Left ventricle myocardium inferior (tissue), 1 donor: ENCODE data around the gene PLXND1. TPM values are rescaled to one million over a fixed set of nuclear protein-coding genes. Genes with fewer than 3 reads are reported as not detected.

Experiments
- DNase-seq: peaks from one replicate; pipeline ENCODE4 v3.0.0-alpha.2; 2020
- H3K27ac ChIP-seq: fragments of 200-600 bp; replicated peaks from 2 replicates; pipeline ENCODE4 v1.8.0; 2021
- H3K27me3 ChIP-seq: fragments of 200-600 bp; 2 replicates; pipeline ENCODE4 v1.8.0; 2021; ENCODE audit warnings: low read depth
- H3K36me3 ChIP-seq: fragments of 200-600 bp; 2 replicates; pipeline ENCODE4 v1.8.0; 2021
- H3K4me1 ChIP-seq: fragments of 200-600 bp; 2 replicates; pipeline ENCODE4 v1.8.0; 2021
- H3K4me3 ChIP-seq: fragments of 200-600 bp; 2 replicates; pipeline ENCODE4 v1.8.0; 2021; ENCODE audit warnings: mild to moderate bottlenecking, moderate library complexity
- H3K9me3 ChIP-seq: fragments of 200-600 bp; replicated peaks from 2 replicates; pipeline ENCODE4 v1.8.0; 2021
- intact Hi-C: fragments of 100-400 bp; cut with micrococcal nuclease; formaldehyde crosslinking; loops from one replicate; pipeline ENCODE4 v1.11.0; 2022
- total RNA-seq: library from RNA; stranded (reverse); fragmentation: NEBNext Ultra II Directional; extraction: Animal tissue kit (Norgen Biotek cat#: 25700); gene quantifications from one replicate; pipeline ENCODE4 v1.2.1, GENCODE V29; 2021
- TF ChIP-seq, protein P1 (sequence below): fragments of 200-600 bp; IDR thresholded peaks from 2 replicates; pipeline ENCODE4 v1.8.0; 2021; ENCODE audit warnings: antibody characterized with exemption, mild to moderate bottlenecking, borderline replicate concordance
- donor health status: DM: no; HTN: yes; CAD: no; lungs with severe emphysema.

Gene PLXND1
- total RNA-seq, 1 donor from 2014 or later = 45.5 TPM

DNA sequence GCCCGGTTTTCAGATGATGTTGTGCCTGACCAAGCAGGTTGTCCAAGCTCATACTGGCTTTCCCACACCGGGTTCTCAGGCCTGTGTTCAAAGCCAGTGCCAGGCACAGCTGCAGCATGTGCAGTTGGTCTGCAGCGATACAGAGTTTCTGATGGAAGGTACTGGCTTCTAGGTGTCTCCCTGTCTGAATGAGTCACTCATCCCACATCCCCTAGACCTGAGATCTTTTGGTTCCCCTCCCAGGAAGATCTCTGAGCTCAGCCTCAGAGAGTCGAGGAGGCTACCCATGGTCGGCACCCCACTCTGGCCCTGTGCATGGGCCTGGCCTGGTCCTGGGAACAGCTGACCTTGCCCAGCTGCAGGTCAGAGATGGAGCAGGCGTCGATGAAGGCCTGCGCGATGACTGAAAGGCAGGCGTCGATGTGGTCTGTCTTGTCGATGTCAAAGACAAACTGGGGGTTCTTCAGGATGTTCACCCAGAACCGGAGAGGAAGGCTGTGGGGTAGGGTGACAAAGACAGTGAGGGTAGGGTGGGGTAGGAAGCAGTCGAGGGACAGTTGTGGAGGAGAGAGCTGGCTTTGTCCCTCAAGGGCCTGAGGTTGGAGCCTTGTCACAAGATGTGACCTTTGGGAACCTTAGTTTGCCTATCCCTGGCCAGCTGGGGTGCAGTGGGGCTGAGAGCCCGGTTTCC, 48.2 kb downstream of the PLXND1 start:
- TF ChIP-seq, protein P1, sequence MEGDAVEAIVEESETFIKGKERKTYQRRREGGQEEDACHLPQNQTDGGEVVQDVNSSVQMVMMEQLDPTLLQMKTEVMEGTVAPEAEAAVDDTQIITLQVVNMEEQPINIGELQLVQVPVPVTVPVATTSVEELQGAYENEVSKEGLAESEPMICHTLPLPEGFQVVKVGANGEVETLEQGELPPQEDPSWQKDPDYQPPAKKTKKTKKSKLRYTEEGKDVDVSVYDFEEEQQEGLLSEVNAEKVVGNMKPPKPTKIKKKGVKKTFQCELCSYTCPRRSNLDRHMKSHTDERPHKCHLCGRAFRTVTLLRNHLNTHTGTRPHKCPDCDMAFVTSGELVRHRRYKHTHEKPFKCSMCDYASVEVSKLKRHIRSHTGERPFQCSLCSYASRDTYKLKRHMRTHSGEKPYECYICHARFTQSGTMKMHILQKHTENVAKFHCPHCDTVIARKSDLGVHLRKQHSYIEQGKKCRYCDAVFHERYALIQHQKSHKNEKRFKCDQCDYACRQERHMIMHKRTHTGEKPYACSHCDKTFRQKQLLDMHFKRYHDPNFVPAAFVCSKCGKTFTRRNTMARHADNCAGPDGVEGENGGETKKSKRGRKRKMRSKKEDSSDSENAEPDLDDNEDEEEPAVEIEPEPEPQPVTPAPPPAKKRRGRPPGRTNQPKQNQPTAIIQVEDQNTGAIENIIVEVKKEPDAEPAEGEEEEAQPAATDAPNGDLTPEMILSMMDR = no peak
- DNase-seq = no peak
- H3K27me3 ChIP-seq = no peaks in the 10 kb centered on the region
- intact Hi-C loops = loop anchor here (10.0 kb wide), 1 partner anchor 53 kb away; no protein-coding TSS in a partner anchor
- peaks cover 56% of the 10 kb centered on the region for H3K36me3 ChIP-seq
- H3K4me1 ChIP-seq = peaks cover 99% of the 10 kb centered on the region
- no peak overlapping the region for H3K4me3 ChIP-seq
- peak overlapping the region; percentile 93 for H3K27ac ChIP-seq
- H3K9me3 ChIP-seq = no peaks in the 10 kb centered on the region

DNA sequence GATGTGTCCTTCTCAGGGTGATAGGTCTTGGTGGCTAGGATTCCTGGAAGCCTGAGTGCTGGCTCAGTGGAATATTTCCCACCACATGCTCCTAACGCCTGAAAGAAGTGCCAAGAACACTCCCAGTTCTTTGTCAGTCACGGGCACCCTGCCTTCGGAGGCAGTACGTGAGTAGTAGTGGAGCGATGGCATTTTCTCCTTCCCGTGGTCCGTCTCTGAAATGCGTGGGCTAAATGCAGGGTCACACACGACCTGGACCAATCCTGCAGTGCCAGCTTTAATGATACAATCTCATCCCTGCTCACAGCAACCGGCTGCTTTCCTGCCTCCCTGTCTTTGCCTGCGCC, 49.0 kb downstream of the PLXND1 start:
- intact Hi-C loops = loop anchor here (10.0 kb wide), 1 partner anchor 53 kb away; no protein-coding TSS in a partner anchor
- peak overlapping the region; percentile 93 for H3K27ac ChIP-seq
- H3K9me3 ChIP-seq = no peaks in the 10 kb centered on the region
- H3K4me1 ChIP-seq = peaks cover 99% of the 10 kb centered on the region
- peak; percentile 49 for DNase-seq
- H3K4me3 ChIP-seq = no peak overlapping the region
- peaks cover 49% of the 10 kb centered on the region for H3K36me3 ChIP-seq
- no peaks in the 10 kb centered on the region for H3K27me3 ChIP-seq
- TF ChIP-seq, protein P1 = no peak

DNA sequence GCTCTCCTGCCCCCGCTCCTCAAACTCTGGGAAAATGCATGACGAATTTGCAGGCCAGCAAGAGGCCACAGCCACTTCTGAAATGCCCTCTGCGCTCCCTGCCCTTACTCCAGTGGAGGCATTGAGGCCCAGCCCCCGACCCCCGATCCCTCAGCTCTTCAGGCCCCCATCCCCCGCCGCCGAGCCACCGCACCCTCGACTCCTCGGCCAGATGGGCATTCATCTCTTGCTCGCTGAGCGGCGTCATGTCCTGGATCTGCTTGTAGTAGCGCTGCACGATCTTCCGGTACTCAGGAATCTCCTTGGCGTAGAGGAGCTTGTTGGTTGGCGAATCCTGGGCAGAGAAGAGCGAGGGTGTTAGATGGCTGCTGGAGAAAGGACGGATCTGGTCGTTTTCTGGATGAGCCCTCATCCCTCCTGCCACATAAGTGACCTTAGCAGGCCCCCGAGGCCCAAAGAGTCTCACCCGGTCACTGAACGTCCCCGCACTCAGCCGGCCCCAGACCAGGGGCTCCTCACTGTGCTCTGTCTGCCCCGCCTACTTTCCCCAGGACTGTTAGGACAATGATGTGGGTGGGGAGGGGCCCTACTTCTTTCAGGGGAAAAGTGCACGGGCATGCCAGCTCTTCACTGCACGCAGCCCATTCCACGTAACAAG, 49.5 kb downstream of the PLXND1 start:
- peak overlapping the region; percentile 93 for H3K27ac ChIP-seq
- intact Hi-C loops = loop anchor here (10.0 kb wide), 1 partner anchor 52 kb away; no protein-coding TSS in a partner anchor
- no peaks in the 10 kb centered on the region for H3K9me3 ChIP-seq
- H3K4me3 ChIP-seq = no peak overlapping the region
- H3K27me3 ChIP-seq = no peaks in the 10 kb centered on the region
- peaks cover 44% of the 10 kb centered on the region for H3K36me3 ChIP-seq
- DNase-seq = no peak
- peaks cover 99% of the 10 kb centered on the region for H3K4me1 ChIP-seq
- TF ChIP-seq, protein P1 = no peak

DNA sequence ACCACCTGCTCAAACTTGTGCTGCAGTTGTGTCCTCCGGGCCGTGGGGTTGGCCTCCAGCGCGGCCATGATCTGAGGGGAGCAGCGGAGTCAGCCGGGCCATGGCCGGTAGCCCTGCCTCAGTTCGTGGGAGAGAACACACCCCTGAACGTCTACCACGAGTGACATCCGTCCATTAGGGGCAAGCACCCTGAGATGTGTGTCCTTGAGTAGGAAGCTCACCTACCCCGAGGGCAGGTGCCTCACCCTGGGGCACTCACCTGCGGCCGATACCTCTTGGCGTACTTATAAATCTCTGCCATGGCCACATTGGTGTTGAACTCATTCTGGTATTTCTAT, 50.1 kb downstream of the PLXND1 start:
- H3K9me3 ChIP-seq = no peaks in the 10 kb centered on the region
- H3K4me3 ChIP-seq = no peak overlapping the region
- H3K27me3 ChIP-seq = no peaks in the 10 kb centered on the region
- no peak for DNase-seq
- intact Hi-C loops = loop anchor here (10.0 kb wide), 1 partner anchor 52 kb away; no protein-coding TSS in a partner anchor
- TF ChIP-seq, protein P1 = no peak
- peaks cover 40% of the 10 kb centered on the region for H3K36me3 ChIP-seq
- H3K27ac ChIP-seq = peak overlapping the region; percentile 73
- peaks cover 93% of the 10 kb centered on the region for H3K4me1 ChIP-seq

DNA sequence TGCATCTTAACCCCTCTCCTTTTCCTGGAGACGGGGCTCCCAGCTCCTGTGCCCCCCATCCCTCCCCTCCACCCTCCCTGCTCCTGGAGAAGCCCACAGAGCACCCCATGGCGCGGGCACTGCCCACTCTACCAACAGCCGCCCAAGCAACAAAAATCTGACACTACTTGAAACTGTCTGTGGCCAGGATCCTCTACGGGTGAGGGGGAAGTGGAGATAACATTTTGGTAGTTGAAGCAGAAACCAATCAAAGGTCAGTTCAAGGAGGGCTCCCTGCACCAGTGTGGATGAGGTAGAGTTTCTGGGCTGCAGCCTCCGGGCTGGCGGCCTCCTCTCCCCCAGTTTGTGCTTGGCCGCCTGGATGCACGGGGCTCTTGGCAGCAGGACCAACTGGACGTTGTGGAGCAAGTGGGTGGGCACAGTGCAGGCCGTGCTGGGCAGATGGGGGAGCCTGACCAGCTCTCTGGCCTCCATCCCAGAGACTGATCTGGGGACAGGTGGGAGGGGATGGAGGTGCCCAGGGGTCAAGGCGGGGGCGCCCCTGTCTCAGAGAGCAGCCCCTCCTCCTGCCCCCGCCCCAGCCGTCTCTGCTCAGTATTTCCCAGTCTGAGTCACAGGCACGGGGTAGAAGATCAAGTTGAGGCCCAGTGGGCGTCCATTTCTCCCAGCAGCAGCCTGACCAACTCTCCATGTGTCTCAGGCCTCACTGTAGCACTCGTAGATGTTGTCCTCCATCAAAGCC, 50.7 kb downstream of the PLXND1 start:
- Histone ChIP-seq H3K4me3 (no peak overlapping the region), H3K4me1 (peaks cover 88% of the 10 kb centered on the region), H3K9me3 (no peaks in the 10 kb centered on the region), H3K27ac (peak overlapping the region; percentile 73), H3K27me3 (no peaks in the 10 kb centered on the region), H3K36me3 (peaks cover 40% of the 10 kb centered on the region)
- DNase-seq = no peak
- intact Hi-C loops = loop anchor here (10.0 kb wide), 1 partner anchor 51 kb away; no protein-coding TSS in a partner anchor
- TF ChIP-seq, protein P1 = no peak
